ENCODE data around the gene CLEC1B. TPM values are rescaled to one million over a fixed set of nuclear protein-coding genes. Genes with fewer than 3 reads are reported as not detected.

CLEC1B gene
- total RNA-seq, 1 experiment from 2014 or later, result not detected

DNA sequence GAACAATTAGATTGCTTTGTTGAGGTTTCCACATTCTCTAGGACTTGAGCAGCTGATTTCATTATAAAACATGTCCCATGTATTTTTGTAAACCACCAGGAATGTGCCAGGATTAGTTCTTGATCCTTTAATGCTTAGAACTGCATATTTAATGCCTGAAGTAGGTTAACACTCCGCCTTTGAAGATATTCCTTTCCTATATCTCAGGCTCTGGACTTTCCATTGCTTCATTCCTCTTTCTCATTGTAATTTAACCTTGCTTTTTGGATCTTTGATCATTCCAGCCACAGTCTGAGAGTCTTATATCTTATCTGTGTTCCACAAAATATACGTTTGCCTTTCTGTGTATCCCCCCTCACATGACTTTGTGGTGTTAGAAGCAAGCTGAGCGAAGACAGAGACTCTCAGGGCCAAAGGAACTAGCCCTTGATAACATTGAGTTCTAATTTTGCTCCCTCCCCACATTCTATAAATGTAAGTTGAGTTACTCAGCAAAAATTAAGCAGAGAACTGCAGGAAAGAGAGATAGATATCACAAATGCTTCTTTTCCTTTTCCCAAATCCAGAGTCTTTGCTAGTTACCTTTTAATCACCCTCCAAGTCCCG lies 2.4 kb upstream of the CLEC1B start:
- no peak for DNase-seq (ENCODE audit: unreplicated experiment)
- ChIA-PET CTCF (interaction anchor here (0.5 to 6.6 kb wide), 6 partner anchors 10 to 188 kb away, joined by 3 to 51 read pairs (median 5); partner anchors contain the start of gene CLEC12B), POLR2A (no interaction called here)
- H3K4me1 Mint-ChIP-seq (ENCODE audit: insufficient read depth, unreplicated experiment), result no peaks in the 10 kb centered on the region
- no peak overlapping the region for H3K4me3 Mint-ChIP-seq (ENCODE audit: unreplicated experiment)
- H3K36me3 Mint-ChIP-seq (ENCODE audit: insufficient read depth, unreplicated experiment), result no peaks in the 10 kb centered on the region
- H3K27ac Mint-ChIP-seq (ENCODE audit: low read depth, unreplicated experiment), result no peak overlapping the region
- TF ChIP-seq, protein P1, sequence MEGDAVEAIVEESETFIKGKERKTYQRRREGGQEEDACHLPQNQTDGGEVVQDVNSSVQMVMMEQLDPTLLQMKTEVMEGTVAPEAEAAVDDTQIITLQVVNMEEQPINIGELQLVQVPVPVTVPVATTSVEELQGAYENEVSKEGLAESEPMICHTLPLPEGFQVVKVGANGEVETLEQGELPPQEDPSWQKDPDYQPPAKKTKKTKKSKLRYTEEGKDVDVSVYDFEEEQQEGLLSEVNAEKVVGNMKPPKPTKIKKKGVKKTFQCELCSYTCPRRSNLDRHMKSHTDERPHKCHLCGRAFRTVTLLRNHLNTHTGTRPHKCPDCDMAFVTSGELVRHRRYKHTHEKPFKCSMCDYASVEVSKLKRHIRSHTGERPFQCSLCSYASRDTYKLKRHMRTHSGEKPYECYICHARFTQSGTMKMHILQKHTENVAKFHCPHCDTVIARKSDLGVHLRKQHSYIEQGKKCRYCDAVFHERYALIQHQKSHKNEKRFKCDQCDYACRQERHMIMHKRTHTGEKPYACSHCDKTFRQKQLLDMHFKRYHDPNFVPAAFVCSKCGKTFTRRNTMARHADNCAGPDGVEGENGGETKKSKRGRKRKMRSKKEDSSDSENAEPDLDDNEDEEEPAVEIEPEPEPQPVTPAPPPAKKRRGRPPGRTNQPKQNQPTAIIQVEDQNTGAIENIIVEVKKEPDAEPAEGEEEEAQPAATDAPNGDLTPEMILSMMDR (IDR thresholded peaks at IDR 0.05; ENCODE audit: unreplicated experiment), result no peak
- intact Hi-C loops (cut with micrococcal nuclease), result loop anchor here (10.0 kb wide), 1 partner anchor 246 kb away; no protein-coding TSS in a partner anchor
- H3K9me3 Mint-ChIP-seq (ENCODE audit: unreplicated experiment), result no peaks in the 10 kb centered on the region
- H3K27me3 Mint-ChIP-seq (ENCODE audit: insufficient read depth, unreplicated experiment), result no peaks in the 10 kb centered on the region
- BruUV-seq (replicated peaks), result no TSS peak

DNA sequence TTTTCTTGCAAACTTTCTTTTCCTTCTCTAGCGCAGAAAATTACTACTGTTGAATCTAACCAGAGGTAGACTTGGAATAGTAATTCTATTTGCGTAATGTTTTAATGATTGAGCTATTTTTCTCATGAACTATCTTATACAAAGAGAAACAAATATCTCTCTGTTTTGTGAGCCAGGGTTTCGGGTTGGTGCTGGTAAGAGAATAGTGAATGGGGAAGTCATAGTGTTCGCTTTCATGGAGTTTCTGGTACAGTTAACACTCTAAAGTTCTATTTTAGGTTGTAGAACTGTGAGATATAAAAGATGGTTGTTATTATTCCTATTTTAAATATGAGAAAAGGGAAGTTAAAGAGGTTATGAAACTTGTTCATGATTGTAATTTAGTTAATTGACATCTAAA lies 6.6 kb downstream of the CLEC1B start:
- H3K4me1 Mint-ChIP-seq (ENCODE audit: insufficient read depth, unreplicated experiment), result no peaks in the 10 kb centered on the region
- no peaks in the 10 kb centered on the region for H3K9me3 Mint-ChIP-seq (ENCODE audit: unreplicated experiment)
- H3K27ac Mint-ChIP-seq (ENCODE audit: low read depth, unreplicated experiment), result no peak overlapping the region
- CTCF ChIA-PET, result no interaction called here
- no peak overlapping the region for H3K4me3 Mint-ChIP-seq (ENCODE audit: unreplicated experiment)
- POLR2A ChIA-PET, result no interaction called here
- peaks cover 36% of the 10 kb centered on the region for H3K27me3 Mint-ChIP-seq (ENCODE audit: insufficient read depth, unreplicated experiment)
- BruUV-seq (replicated peaks), result no TSS peak
- intact Hi-C loops (cut with micrococcal nuclease), result no loop called here
- no peaks in the 10 kb centered on the region for H3K36me3 Mint-ChIP-seq (ENCODE audit: insufficient read depth, unreplicated experiment)
- DNase-seq (ENCODE audit: unreplicated experiment), result no peak
- TF ChIP-seq, protein P1 (IDR thresholded peaks at IDR 0.05; ENCODE audit: unreplicated experiment), result no peak

DNA sequence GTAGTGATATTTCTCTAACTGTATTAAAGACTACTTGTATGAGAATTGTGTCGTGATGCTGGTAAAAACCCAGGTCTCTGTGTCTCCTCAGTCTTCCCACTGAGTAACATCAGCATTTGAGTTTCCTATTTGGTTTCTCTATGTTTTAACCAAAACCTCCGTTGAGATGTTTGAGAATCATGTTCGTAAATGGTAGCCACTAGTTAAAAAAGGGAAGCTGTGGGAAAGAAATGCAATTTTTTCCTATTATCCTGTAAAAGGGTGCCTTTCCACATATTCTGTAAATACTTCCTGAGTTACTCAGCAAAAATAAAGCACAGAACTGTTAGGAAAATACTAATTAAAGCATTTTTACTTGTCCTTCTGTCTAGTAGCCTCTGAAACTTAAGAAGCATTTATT lies 7.0 kb downstream of the CLEC1B start:
- DNase-seq (ENCODE audit: unreplicated experiment), result no peak
- CTCF ChIA-PET, result interaction anchor here (1.3 kb wide), 1 partner anchor 18 kb away, joined by 6 read pairs; the partner anchor contains the start of gene CLEC12B
- H3K9me3 Mint-ChIP-seq (ENCODE audit: unreplicated experiment), result no peaks in the 10 kb centered on the region
- peaks cover 36% of the 10 kb centered on the region for H3K27me3 Mint-ChIP-seq (ENCODE audit: insufficient read depth, unreplicated experiment)
- no peaks in the 10 kb centered on the region for H3K4me1 Mint-ChIP-seq (ENCODE audit: insufficient read depth, unreplicated experiment)
- H3K36me3 Mint-ChIP-seq (ENCODE audit: insufficient read depth, unreplicated experiment), result no peaks in the 10 kb centered on the region
- no TSS peak for BruUV-seq (replicated peaks)
- TF ChIP-seq, protein P1 (IDR thresholded peaks at IDR 0.05; ENCODE audit: unreplicated experiment), result no peak
- intact Hi-C loops (cut with micrococcal nuclease), result no loop called here
- no peak overlapping the region for H3K4me3 Mint-ChIP-seq (ENCODE audit: unreplicated experiment)
- POLR2A ChIA-PET, result no interaction called here
- no peak overlapping the region for H3K27ac Mint-ChIP-seq (ENCODE audit: low read depth, unreplicated experiment)

DNA sequence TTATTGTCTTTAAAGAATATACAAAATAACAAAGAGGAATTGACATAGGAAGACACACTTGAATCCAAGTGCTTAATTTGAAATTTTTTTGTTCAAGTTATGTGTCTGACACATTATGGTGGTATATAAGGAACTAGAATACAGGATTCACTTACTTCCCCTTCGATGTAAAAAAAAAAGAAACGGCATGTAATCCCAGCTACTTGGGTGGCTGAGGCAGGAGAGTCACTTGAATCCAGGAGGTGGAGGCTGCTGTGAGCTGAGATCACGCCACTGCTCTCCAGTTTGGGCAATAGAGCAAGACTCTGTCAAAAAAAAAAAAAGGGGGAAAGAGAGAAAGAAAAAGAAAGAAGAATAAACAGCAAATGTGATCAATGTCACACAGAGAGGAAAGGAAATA lies 18.8 kb downstream of the CLEC1B start:
- no peak for DNase-seq (ENCODE audit: unreplicated experiment)
- BruUV-seq (replicated peaks), result no TSS peak
- intact Hi-C loops (cut with micrococcal nuclease), result no loop called here
- no peak overlapping the region for H3K27ac Mint-ChIP-seq (ENCODE audit: low read depth, unreplicated experiment)
- H3K4me3 Mint-ChIP-seq (ENCODE audit: unreplicated experiment), result no peak overlapping the region
- H3K9me3 Mint-ChIP-seq (ENCODE audit: unreplicated experiment), result peaks cover 4% of the 10 kb centered on the region
- ChIA-PET POLR2A (no interaction called here), CTCF (interaction anchor here (0.6 kb wide), 1 partner anchor 121 kb away, joined by 3 read pairs; no protein-coding TSS in a partner anchor)
- H3K4me1 Mint-ChIP-seq (ENCODE audit: insufficient read depth, unreplicated experiment), result no peaks in the 10 kb centered on the region
- H3K27me3 Mint-ChIP-seq (ENCODE audit: insufficient read depth, unreplicated experiment), result no peaks in the 10 kb centered on the region
- TF ChIP-seq, protein P1 (IDR thresholded peaks at IDR 0.05; ENCODE audit: unreplicated experiment), result no peak
- no peaks in the 10 kb centered on the region for H3K36me3 Mint-ChIP-seq (ENCODE audit: insufficient read depth, unreplicated experiment)

All from MCF 10A (cell line).